HG02759 (cell line): Measurements from ENCODE around the gene ELAVL1.
"Not testable (repeated sequence)": the region's sequence is repeated elsewhere in the genome, so short reads cannot be mapped to it uniquely, and the experiment has no call there.

ENCODE experiments used
- ATAC-seq: cut with Tn5 transposase; IDR thresholded peaks from one replicate; pipeline ENCODE4 v1.9.1; 2021; ENCODE audit warnings: mild to moderate bottlenecking, moderate library complexity; ENCODE audit not compliant: unreplicated experiment

ELAVL1 gene

DNA sequence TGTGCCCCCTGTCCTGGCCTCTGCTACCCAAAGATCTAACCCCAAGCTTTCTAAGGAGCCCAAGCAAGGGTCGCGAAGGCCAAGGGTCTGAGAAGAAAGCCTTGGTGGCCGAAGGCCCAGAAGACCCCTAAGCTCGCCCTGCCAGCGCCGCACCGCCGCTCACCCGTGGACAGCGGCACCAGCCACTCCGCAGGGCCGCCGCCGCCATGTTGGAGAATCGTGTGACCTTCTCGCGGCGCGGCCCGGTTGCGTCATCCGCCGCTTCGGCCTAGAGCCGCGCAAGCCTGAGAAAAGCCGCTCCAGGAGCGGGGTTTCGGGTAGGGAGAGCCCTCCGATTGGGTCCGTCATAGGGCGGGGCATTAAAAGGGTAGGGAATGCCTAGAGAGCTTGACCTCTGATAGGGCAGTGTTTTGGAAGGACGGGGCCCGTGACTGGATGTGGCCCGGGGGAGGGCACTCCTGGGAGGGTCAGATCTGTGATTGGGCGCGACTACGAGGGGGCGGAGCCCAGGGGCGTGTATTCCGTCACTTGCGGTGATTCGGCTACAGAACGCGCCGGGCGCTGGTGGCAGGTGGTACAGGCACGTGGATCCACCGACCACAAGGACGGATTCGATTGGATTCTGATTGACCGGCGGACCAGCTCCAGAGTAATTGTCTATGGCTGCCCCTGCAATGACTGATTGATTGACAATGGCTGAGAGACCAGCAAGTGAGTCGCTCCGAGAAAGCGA, 61.8 kb downstream of the ELAVL1 start, which contains the start of gene TIMM44:
TIMM44 (minus strand) TSS at position 223 of the 733 bp plus-strand sequence; CDS start at position 208, 15 bp downstream.
- ATAC-seq = peak; percentile 91

DNA sequence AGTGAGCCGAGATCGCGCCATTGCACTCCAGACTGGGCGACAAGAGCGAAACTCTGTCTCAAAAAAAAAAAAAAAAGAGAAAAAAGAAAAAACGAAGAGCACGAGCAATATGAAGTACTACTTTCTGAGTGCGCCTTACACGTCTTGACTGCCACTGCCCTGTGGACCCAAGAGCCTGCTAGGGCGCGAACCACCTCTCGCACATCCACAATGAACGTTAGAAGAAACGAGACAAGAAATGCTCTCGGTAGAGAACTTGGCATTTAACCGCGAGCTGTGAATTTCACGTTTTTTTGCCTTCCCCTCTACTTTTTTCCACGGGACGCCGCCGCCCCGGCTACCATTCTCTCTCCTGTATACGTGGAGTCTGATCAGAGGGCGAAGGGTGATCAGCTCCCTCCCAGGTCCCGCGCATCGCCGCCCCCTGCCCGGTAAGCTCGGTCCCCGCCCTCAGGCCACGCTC, 62.4 kb downstream of the ELAVL1 start:
- ATAC-seq = no peak

DNA sequence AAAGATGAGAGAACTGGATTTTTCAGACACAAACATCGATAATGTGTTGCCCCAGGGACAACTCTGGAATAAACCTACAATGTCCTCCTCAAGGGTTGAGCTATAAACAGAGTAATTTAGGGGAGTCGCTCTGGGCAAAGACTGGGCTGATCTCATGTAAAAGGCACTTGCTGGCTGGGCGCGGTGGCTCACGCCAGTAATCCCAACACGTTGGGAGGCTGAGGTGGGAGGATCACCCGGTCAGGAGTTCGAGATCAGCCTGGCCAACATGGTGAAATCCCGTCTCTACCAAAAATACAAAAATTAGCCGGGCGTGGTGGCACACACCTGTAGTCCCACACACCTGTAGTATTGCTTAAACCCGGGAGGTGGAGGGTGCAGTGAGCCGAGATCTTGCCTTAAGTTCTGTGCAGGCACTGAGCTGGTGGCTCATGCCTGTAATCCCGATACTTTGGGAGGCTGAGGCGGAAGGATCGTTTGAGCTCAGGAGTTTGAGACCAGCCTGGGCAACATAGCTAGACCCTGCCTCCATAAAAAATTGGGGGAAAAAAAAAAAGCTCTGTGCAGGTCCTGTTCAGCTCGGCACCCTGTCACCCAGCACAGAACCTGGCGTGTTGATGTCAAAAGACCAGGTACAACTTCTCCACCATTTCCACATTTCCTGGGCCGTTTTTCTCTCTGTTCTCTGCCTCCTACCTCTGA, 63.4 kb downstream of the ELAVL1 start:
- ATAC-seq = no peak

DNA sequence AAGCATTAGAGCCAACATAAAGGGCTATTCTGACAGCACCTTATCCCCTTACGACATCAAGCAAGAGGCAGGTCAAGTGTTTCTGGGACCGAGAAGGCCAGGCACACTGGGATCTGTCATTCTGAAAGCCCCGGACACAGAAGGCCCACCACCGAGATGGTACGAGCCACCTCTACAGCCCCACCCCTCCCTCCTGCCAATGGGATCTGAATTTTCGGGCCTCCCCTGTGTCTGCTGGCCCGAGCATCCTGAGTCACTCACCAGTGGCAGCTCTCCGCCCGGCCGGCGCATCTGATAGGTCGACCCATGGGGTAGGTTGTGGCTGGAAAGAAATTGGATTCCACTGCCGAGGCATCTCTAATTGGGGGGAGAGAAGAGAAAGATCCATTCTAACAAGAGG, 64.6 kb downstream of the ELAVL1 start:
- no peak for ATAC-seq

DNA sequence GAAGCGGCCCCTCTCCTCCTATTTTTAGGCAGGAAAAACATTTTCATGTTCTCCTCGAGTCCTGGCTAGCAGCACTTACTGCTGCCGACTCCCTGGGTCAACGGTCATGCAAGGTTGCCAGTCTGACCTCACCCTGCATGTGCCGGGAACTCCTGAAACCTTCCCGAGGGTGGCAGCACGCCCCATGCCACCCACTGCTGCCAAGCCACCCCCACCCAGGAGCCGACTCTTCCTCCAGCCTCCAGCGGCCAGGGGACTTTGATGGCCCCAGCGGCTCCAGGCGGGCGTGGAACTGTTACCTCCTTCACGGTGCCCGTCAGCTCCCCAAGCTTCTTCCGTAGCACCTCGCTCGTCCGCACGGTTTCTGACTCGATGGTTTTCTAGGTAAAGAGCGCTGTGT, 70.7 kb downstream of the ELAVL1 start:
- no peak for ATAC-seq

DNA sequence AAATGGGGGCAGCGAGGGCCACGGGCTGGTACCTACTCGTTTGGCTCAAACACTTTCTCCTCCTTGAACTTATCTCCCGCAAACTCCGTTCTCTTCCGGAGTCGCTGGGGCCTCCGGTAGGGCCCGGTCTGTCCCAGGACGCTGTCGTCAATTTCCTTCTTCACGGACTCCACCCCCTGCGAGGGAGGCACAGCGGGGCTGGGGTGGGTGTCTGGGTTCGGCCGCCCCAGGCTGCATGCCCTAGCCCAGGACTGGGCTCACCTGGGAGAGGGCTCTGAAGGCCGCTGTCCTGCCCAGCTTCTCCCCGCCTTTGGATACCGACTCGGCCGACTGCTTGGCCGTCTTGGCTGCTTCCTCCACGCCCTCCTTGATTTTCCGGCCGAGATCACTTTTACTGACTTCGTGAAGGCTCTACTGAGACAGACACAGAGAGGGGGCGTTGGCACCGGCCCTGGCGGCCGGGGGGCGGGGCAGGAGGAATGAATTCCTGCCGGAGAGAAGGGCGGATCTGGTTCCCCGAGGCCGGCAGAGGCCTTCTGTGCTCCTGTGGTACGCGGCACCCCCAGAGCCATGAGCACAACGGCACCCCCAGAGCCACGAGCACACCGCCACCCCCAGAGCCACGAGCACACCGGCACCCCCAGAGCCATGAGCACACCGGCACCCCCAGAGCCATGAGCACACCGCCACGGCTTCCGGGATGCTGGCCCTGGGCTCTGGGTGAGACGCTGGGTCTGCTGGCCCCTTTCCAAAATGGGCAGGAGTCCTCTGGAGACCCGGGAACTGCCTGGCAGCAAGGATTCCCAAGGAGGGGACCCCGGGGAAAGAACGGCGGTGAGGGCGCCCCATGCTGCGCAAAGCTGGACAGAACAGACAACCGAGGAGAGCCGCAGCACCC, 71.4 kb downstream of the ELAVL1 start:
- ATAC-seq = no peak

DNA sequence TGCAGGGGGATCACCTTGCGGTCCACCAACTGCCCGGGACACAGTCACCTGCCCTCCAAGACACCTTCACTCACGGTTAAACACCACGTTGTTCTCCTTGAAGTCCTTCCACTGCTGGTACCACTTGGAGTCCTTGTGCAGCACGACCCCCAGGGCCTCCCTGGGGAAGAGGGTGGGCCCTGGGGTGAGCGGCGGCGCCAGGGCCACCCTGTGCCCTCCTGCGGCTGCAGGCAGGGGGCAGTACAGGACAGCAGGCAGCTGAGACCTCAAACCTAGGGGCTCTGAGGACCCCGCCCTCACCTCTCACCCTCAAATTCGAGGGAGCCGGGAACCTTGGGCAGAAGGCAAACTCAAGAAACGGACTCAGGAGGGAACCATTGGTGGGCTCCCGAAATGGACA, 72.0 kb downstream of the ELAVL1 start:
- no peak for ATAC-seq

DNA sequence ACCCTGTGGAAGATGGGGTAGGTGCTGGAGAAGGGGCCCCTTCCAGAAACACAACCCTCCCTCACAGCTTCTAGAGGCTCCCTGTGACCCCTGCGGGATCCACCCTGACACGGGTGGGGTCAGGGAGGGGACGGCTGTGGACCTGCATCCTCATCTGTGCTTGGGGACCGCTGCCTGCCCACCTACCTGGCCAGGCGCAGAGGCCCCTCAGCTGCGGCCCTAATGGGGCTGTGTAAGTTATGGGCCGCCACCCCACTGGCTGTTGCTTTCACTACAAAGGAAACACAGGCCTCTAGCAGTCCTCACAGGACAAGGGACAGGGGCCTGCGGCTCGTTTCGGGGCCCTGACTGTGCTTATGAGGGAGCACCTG, 72.5 kb downstream of the ELAVL1 start:
- ATAC-seq = no peak

DNA sequence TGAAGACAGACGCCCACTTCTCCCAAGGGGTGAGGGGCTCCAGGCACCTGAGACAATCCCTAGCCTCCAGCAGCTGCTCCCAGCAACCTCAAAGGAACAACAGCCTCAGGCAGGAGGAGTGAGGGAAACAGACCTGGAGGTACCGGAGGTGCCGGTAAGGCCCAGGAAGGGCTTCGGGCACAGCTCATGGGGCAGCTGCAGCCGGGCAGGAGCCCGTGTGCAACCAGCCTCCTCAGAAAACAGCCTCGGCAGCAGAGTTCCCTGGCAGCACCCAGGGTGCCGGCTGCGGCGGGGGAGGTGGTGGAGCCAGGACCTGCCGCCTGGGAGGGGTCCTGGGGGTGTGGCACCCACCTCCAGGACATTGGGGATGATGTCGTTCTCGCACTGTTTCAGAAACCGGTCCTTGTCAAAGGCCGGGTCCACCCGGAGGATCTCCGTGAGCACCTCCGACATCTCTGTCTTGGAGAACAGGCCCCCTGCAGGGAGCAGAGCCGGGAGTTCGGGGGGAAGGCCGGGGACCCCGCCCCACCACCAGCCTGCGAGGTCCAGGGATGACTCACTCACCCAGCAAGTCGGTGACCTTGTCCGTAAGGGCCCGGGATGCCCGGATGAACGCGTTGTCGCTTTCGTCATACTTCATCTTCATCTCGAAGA, 73.0 kb downstream of the ELAVL1 start:
- no peak for ATAC-seq

DNA sequence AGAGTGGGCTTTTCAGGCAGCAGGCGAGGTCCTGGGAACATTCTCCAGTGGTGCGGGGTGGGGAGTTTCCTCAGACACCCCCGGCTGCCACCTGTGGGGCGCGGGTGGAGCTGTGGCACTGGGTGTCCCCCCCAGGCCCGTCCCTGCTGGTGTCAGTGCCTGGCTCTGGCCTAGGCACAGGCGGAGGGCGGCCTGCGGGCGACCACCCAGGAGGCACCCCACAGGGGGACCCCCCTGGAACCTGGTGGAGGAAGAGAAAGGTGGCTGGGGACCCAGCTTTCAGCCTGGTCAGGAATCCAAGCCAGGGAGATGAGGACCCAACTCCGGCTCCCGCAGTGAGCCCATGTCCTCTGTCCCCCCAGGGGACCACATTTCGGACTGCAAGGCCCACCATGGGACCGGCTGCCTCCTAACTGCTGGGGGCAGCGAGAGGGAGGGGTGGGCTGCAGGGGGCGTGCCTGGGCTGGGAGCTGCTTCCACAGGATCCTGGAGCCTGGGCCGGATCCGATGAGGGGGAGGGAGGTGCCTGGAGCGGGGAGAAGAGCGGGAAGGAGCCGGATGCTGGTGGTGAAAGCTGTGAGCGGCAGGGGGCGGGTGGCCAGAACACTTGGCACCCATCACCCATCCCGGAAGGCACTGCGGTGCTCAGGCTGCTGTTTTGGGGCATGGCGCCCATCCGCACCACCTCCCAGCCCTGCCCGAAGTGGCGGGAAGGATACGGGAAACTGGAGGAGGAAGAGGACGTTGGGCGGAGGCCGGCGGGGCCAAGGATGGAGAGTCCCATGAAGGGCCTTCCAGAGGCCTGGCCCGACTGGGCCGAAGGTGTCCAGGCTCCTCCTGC, 74.0 kb downstream of the ELAVL1 start:
- no peak for ATAC-seq

DNA sequence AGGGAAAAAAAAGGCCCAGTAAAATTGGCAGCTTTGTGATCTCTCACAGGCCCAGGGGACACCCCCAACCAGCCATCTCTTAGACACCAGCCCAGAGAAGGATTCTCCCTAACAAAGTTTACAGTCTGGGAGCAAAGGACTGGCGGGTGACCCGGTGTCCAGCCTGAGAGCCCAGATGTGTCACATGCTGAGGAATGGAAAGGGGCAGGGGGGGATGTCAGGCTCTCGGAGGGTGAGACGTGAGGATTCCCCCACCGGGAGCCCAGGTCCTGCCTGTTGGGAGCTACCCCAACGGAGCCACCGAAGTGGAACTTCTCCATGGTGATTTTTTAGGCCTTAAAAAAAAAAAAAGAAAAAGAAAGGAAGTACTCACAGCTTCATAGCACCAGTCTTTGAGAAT, 74.7 kb downstream of the ELAVL1 start:
- no peak for ATAC-seq

DNA sequence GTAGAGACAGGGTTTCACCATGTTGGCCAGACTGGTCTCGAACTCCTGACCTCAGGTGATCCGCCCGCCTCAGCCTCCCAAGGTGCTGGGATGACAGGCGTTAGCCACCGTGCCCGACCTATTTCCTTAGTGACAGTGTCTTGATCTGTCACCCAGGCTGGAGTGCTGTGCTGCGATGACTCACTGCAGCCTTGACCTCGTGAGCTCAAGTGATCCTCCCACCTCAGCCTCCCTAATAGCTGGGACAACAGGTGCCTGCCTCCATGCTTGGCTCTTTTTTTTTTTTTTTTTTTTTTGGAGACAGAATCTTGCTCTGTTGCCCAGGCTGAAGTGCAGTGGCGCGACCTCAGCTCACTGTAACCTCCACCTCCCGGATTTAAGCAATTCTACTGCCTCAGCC, 75.4 kb downstream of the ELAVL1 start:
- ATAC-seq = not testable (repeated sequence)

DNA sequence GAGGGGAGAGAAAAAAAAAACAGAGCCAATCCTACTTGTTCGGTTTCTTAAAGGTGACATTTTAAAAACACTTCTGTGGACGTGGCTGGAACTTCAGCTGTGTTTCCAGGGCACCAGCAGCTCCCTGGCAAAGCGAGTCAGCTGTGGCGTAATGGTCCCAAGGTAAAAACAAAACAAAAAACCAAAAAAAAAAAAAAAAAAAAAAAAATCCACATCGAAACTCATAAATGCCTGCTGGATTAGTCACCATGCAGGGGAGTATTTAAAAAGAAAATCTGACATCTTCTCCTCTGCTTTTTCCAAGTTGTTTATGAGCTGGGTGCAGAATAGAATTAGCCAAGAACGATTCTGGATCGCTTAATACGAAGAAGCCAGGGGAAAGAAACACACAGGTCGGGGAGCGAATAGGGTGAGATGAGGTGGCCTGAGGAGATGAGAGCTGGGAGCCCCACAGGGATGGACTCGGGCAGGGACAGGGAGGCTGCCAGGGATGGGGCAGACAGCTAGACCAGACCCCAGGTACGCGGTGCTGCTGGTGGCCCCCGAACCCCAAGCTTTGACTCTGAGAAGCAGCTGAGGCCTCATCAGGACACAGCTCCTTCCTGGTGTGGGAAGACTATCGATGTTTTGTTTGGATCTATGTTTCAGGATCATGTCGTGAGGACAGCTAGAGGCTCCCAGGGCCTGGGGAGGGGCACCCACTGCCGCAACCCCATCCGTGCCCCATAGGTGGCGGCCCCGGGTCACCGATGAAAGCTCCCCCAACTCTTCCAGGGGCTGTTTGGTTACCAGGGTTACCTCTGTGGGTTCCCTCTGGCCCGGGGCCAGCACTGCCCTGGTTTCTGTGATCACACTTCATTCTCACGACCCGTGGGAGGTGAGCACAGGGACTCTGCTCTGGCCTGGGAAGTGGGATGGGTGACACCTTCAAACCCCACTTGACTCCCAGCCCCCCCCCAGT, 76.4 kb downstream of the ELAVL1 start:
- ATAC-seq = no peak

DNA sequence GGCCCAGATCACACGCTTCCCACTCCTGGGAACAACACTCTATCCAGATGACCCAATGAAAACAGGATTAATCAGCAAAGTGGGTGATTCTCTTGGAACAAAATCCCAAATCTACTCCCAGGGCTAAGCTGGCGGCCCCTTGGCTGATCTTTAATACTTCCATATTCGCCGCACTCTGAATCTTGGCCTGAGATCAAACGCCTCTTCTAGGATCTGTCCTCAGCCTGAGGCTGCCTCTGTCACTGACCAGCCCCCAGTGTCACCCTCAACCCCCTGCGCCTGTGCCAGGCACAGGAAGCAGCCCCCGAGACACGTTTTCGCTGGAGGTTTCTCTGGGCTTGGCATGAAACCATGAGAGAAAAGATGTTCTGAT, 77.1 kb downstream of the ELAVL1 start:
- no peak for ATAC-seq

DNA sequence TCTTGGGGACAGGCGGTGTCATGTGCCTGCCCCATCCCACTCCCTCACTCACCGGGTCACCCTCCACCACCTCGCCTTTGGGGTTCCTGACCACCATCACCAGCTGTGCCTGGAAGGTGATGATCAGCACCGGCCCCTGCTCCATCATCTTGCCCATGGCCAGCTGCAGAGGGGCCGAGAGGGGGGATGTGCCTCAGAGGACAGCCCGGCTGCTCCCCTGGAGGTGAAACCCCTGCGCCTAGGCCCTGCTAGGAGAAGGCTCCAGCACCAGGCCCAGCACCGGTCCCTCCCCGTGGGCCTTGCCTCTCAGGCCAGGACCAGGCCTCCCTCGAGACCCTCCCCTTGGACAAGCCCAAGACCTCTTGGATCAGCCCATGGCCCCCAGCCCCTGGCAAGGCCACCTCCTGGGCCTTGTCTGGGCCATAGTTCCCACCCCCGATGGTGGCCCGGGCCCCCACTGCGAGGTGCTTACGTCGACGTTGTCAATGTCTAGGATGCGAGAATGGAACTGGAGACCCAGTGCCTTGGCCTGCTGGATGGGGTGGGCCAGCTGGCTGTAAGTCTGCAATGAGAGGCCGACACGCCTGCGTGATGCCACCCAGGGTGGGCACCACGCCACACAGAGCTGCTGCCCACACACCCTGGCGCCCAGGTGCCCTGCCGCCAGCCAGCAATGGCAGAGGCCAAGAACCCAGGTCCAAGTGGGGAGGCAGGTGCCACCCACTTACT, 77.7 kb downstream of the ELAVL1 start:
- no peak for ATAC-seq

DNA sequence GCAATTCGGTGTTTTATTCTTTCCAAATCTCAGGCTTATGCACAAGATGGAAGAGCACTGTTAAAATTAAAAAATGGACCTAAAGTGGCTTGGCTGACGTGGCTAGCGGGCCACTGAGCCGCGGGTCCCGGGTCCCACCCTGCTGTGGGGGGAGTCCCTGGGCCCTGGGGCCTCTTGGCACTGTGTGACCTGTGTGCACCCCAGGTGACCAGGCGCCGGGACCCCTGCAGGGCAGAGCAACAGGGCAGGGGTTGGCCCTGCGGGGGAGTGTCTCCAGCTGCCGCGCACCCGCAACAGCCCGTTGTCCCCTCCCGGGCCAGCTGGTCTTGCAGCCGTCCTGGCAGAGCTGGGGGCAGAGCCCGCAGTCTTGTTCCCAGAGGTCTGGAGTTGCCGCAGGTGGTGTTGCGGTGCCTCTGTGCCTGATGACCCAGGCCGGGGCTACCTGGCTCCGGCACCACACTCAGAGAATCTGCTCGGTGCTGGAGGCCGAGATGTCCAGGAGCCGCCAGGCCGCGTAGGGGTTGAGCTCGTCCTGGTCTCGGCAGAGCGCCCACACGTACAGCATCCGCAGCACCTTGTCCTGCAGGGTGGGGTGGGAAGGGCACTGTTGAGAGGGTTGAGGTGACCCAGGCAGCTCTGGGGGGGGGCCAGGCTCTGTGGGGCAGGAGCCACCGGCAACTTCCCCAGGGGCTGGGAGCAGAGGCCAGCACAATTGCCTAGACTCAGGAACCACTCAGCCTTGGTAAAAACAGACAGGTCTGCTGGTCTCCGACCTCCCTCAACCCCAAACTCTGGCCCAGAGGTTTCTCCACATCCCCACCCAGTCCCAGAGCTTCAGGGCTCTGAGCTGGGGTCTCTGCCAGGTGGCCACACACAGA, 78.5 kb downstream of the ELAVL1 start:
- ATAC-seq = no peak

DNA sequence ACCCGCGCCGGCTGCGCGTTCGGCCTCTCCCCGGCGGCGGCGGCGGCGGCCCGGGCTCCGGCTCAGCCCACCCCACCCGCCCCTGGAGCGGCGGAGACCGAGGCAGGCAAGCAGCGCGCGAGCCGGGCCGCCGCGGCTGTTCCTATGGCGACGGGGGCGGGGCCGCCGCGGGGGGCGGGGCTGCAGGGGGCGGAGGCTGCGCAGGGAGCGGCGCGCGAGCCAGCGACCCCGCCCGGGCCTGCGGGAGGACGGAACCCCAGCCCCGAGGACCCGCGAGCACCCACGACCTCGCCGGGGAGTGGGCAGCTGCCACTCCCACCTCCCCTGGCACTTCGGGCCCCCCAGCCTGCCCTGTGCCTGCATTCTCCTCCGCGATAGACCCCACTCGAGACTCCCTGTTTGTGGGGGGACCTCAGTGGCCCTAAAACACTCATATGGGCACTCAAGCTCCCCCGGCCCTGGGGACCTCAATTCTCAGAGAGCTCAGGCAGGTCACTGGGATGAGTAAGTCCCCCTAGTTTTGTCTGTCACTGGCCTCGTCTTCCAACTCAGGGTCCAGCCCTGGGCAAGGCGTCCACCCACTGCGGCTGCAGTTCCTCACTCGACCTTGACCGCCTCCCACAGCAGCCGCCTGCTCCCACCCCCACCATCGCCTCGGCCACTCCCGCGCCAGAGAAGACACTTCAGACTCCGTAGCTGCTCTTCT, 79.3 kb downstream of the ELAVL1 start, which contains the start of gene CTXN1:
CTXN1 (minus strand) TSS at position 115 of the 706 bp plus-strand sequence. CDS start 597 bp downstream, outside the sequence.
- ATAC-seq = peak; percentile 49
